NCI-H446 (cell line): Measurements from ENCODE around the gene WSB1.

Experiments
- DNase-seq, 2 experiments: peaks; one replicate each; lab custom pipeline; 2025; lab: John Stamatoyannopoulos, UW

Gene WSB1

GRCh38 chr17:27338536-27338985 is 44.6 kb downstream of the WSB1 start:
- DNase-seq, result no peak

GRCh38 chr17:27339198-27339835 is 45.4 kb downstream of the WSB1 start:
- no peak for DNase-seq

GRCh38 chr17:27339836-27340550 is 46.1 kb downstream of the WSB1 start:
- no peak for DNase-seq

- DNase-seq, result no peak
Observed at GRCh38 chr17:27340575-27340974, 46.7 kb downstream of the WSB1 start.

- peak in 1 of 2 experiments; percentile 73 for DNase-seq
Observed at GRCh38 chr17:27341041-27341471, 47.1 kb downstream of the WSB1 start.

- no peak for DNase-seq
Observed at GRCh38 chr17:27342059-27342458, 48.1 kb downstream of the WSB1 start.

- peak in 1 of 2 experiments; percentile 75 for DNase-seq
Observed at GRCh38 chr17:27343294-27343693, 49.4 kb downstream of the WSB1 start.

- DNase-seq, result peak in 1 of 2 experiments; percentile 7
Observed at GRCh38 chr17:27343977-27344607, 50.2 kb downstream of the WSB1 start.

GRCh38 chr17:27345141-27345904 is 51.4 kb downstream of the WSB1 start:
- DNase-seq, result no peak

- DNase-seq, result no peak
Observed at GRCh38 chr17:27346228-27346899, 52.5 kb downstream of the WSB1 start.

- DNase-seq, result no peak
Observed at GRCh38 chr17:27348196-27348595, 54.3 kb downstream of the WSB1 start.

- DNase-seq, result no peak
Observed at GRCh38 chr17:27349540-27350021, 55.7 kb downstream of the WSB1 start.

GRCh38 chr17:27351759-27352158 is 57.8 kb downstream of the WSB1 start:
- DNase-seq, result no peak

GRCh38 chr17:27352448-27353032 is 58.6 kb downstream of the WSB1 start:
- no peak for DNase-seq

GRCh38 chr17:27353033-27353460 is 59.1 kb downstream of the WSB1 start:
- DNase-seq, result no peak

GRCh38 chr17:27353461-27354050 is 59.6 kb downstream of the WSB1 start:
- DNase-seq, result peak; percentile 62 to 91

GRCh38 chr17:27354051-27354490 is 60.2 kb downstream of the WSB1 start:
- no peak for DNase-seq

GRCh38 chr17:27354491-27355081 is 60.7 kb downstream of the WSB1 start:
- no peak for DNase-seq

GRCh38 chr17:27355419-27355818 is 61.5 kb downstream of the WSB1 start:
- DNase-seq, result no peak

- no peak for DNase-seq
Observed at GRCh38 chr17:27356091-27356705, 62.3 kb downstream of the WSB1 start.
